Measurements from ENCODE around the gene CLTCL1. TPM values are rescaled to one million over a fixed set of nuclear protein-coding genes. Genes with fewer than 3 reads are reported as not detected.
"Not testable (repeated sequence)": the region's sequence is repeated elsewhere in the genome, so short reads cannot be mapped to it uniquely, and the experiment has no call there.

CLTCL1 gene
- total and polyA plus RNA-seq, 11 donors = 4.6 to 20.9 (median 10.2) TPM

DNA sequence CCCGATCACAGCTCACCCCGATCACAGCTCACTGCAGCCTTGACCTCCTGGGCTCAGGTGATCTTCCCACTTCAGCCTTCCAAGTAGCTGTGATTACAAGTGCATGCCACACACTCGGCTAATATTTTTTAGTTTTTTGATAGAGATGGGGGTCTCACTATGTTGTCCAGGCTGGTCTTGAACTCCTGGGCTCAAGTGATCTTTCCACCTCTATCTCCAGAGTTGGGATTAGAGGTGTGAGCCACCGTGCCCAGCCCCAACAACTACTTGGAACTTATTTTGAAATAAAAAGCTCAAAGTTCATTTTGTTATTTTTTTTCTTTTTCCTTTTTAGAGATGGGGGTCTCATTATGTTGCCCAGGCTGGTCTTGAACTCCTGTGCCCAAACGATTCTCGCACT, 85.2 kb downstream of the CLTCL1 start:
- H3K4me1 ChIP-seq = no peaks in the 10 kb centered on the region
- TF ChIP-seq, protein P1, sequence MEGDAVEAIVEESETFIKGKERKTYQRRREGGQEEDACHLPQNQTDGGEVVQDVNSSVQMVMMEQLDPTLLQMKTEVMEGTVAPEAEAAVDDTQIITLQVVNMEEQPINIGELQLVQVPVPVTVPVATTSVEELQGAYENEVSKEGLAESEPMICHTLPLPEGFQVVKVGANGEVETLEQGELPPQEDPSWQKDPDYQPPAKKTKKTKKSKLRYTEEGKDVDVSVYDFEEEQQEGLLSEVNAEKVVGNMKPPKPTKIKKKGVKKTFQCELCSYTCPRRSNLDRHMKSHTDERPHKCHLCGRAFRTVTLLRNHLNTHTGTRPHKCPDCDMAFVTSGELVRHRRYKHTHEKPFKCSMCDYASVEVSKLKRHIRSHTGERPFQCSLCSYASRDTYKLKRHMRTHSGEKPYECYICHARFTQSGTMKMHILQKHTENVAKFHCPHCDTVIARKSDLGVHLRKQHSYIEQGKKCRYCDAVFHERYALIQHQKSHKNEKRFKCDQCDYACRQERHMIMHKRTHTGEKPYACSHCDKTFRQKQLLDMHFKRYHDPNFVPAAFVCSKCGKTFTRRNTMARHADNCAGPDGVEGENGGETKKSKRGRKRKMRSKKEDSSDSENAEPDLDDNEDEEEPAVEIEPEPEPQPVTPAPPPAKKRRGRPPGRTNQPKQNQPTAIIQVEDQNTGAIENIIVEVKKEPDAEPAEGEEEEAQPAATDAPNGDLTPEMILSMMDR (IDR thresholded peaks at IDR 0.05) = no peak
- TF ChIP-seq POLR2A (IDR thresholded peaks at IDR 0.05) = no peak
- peaks cover 0 to 39% (median 29%) of the 10 kb centered on the region in 9 donors for H3K36me3 ChIP-seq
- H3K27me3 ChIP-seq = no peaks in the 10 kb centered on the region
- intact Hi-C loops (cut with DNase I) = no loop called here
- no peak for DNase-seq
- no peak overlapping the region for H3K4me3 ChIP-seq
- 92 to 97% (median 94%) methylated on average over 6 of the region's 6 CpGs for WGBS, 4 donors
- H3K9me3 ChIP-seq = no peaks in the 10 kb centered on the region
- no peak for ATAC-seq
- no peak overlapping the region for H3K27ac ChIP-seq

DNA sequence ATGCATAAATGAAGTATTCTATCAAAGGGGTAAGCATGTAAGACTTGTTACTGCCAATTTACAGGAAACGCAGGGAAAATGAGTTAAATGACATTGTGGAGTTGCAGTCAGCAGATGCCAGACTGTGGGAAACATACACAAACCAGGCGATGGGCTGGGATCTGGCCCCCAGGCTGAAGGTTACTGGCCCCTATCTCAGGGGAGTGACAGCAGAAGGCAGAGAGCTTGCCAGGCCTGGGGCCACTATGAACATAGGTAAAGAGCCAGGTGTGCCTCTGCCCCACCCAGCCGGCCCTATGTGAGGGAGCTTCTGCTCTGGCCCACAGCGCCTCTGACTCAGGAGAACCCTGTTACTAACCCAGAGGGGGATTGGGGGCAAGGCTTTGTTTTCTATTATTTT, 86.9 kb downstream of the CLTCL1 start:
- DNase-seq (no peak), ATAC-seq (no peak)
- no peak for TF ChIP-seq POLR2A (IDR thresholded peaks at IDR 0.05)
- TF ChIP-seq, protein P1 (IDR thresholded peaks at IDR 0.05) = no peak
- Histone ChIP-seq H3K36me3 (peaks cover 0 to 43% (median 25%) of the 10 kb centered on the region in 9 donors), H3K27ac (no peak overlapping the region), H3K9me3 (no peaks in the 10 kb centered on the region), H3K27me3 (no peaks in the 10 kb centered on the region), H3K4me1 (no peaks in the 10 kb centered on the region), H3K4me3 (no peak overlapping the region)
- intact Hi-C loops (cut with DNase I) = no loop called here
- WGBS, 4 donors = 95 to 99% (median 96%) methylated on average over 4 of the region's 4 CpGs

DNA sequence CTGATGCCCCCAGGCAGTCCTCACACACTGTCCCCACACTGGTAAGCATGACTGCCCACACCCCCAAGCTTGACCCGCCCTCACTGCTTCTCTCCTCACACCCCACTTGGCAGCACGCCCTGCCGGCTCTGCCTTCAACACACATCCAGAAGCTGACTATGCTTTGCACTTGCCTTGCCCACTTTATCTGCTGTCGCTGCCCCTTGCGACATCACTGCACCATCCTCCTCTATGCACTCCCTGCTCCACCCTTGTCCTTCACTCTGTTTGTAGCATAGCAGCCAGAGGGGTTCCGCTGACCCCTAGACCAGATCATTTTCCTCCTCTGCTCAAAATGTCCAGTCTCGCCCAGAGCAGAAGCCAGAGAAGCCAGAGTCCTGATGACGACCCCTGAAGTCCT, 87.7 kb downstream of the CLTCL1 start:
- H3K4me1 ChIP-seq = no peaks in the 10 kb centered on the region
- H3K9me3 ChIP-seq = no peaks in the 10 kb centered on the region
- no peaks in the 10 kb centered on the region for H3K27me3 ChIP-seq
- peaks cover 0 to 41% (median 25%) of the 10 kb centered on the region in 9 donors for H3K36me3 ChIP-seq
- H3K27ac ChIP-seq = no peak overlapping the region
- ATAC-seq (no peak), DNase-seq (no peak)
- TF ChIP-seq, protein P1 (IDR thresholded peaks at IDR 0.05) = no peak
- no peak for TF ChIP-seq POLR2A (IDR thresholded peaks at IDR 0.05)
- no peak overlapping the region for H3K4me3 ChIP-seq
- 84 to 88% (median 86%) methylated on average over 8 of the region's 8 CpGs for WGBS, 4 donors
- intact Hi-C loops (cut with DNase I) = no loop called here

DNA sequence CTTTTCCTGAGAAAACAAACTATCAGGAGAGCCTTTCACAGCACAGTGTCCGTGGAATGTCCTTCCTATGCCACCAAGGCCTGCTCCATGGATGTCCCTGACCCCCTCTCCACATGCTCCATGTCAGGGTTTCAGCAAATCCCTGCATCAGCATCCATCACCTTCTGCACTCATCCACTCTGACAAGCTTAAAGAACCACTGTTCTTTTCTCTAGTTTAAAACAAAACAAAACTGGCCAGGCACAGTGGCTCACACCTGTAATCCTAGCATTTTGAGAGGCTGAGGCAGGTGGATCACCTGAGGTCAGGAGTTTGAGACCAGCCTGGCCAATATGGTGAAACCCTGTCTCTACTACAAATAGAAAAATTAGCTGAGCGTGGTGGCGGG, 88.7 kb downstream of the CLTCL1 start:
- ATAC-seq; H3K27me3 ChIP-seq; intact Hi-C loops (cut with DNase I); H3K4me1 ChIP-seq; H3K27ac ChIP-seq; H3K4me3 ChIP-seq; DNase-seq; H3K9me3 ChIP-seq: not testable (repeated sequence)
- peaks cover 0 to 39% (median 15%) of the 10 kb centered on the region in 9 donors for H3K36me3 ChIP-seq
- WGBS, 4 donors = 88 to 98% (median 96%) methylated on average over 3 of the region's 3 CpGs

Data from heart left ventricle (tissue), 16 donors.